ENCODE data around the gene RHOXF2.

Gene RHOXF2

DNA sequence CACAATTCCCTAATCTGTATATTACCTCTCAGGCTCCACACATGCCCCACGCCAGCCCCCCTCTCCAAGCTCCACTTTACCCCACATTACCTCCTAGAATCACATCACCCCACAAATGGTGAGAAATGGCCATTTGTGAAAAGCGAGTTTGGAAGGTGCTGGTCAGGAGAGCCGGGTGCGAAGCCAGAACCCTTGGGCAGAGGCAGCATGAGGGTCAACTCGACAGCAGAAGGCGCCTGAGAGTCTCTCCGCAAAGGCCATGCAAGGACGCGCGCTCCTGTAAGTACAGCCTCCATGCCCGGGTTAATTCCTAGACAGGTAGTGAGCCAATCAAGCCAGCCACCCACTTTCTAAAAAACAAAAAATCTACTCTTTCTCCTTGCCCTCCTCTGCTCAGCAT lies 42.4 kb downstream of the RHOXF2 start:
- DNase-seq (ENCODE audit: low read depth): no peak

GRCh38 chrX:120205816-120206753 lies 47.7 kb downstream of the RHOXF2 start:
- no peak for DNase-seq (ENCODE audit: low read depth)

- DNase-seq (ENCODE audit: low read depth): no peak
These were observed 48.7 kb downstream of the RHOXF2 start for GRCh38 chrX:120207009-120207605.

DNA sequence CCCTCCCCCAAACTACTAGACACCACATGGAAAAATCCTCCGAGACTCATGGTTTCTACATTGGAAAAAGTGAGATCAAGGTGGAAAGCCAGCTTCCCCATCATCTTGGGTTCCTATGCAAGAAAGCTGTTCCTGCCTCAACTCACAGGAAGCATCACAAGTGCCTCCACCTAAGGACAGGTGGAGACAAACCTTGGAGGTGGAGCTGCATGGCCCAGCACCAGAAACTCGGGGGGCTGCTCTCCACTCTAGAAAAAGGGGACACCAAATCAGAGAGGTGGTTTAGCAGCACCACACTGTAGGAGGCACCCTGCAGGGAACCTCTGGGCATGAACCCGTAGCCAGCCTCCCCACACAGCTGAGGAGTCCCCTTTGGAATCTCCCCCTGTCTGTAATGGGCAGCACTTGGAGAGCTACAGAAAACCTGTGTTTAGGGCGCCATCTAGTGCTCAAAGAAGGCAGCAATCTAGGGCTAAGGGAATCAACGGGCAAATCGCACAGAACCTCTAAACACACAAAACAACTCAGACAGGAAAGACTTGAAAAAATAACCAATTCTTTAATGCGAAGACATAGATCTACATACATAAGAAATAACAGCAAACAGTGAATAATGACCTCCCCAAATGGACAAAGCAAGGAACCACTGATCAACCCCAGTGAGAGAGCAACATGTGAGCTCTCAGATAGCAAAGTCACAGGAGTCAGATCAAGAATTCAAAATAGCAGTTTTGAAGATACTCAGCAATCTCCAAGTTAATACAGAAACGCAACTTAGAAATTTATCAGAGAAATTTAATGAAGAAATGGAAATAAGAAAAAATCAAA lies 55.2 kb downstream of the RHOXF2 start:
- peak; percentile 34 for DNase-seq (ENCODE audit: low read depth)
